Muscle of arm (tissue), 12 donors: Measurements from ENCODE around the gene CCDC83. TPM values are rescaled to one million over a fixed set of nuclear protein-coding genes. Genes with fewer than 3 reads are reported as not detected.
"Not testable (repeated sequence)": the region's sequence is repeated elsewhere in the genome, so short reads cannot be mapped to it uniquely, and the experiment has no call there.

Experiments used
- DNase-seq: peaks from one replicate; pipeline ENCODE4 v3.0.0-alpha.2; 2013
- polyA plus RNA-seq, 12 donors: library from polyadenylated mRNA; unstranded; fragments of 120-200 nt; gene quantifications; one replicate each; pipeline ENCODE4 v1.2.1, GENCODE V29; 2013; ENCODE audit not compliant: insufficient read length in 12 of 12

CCDC83 gene
- polyA plus RNA-seq, 12 donors, result not detected

- DNase-seq, result no peak
Observed at GRCh38 chr11:85889108-85889507, 33.9 kb downstream of the CCDC83 start.

DNA sequence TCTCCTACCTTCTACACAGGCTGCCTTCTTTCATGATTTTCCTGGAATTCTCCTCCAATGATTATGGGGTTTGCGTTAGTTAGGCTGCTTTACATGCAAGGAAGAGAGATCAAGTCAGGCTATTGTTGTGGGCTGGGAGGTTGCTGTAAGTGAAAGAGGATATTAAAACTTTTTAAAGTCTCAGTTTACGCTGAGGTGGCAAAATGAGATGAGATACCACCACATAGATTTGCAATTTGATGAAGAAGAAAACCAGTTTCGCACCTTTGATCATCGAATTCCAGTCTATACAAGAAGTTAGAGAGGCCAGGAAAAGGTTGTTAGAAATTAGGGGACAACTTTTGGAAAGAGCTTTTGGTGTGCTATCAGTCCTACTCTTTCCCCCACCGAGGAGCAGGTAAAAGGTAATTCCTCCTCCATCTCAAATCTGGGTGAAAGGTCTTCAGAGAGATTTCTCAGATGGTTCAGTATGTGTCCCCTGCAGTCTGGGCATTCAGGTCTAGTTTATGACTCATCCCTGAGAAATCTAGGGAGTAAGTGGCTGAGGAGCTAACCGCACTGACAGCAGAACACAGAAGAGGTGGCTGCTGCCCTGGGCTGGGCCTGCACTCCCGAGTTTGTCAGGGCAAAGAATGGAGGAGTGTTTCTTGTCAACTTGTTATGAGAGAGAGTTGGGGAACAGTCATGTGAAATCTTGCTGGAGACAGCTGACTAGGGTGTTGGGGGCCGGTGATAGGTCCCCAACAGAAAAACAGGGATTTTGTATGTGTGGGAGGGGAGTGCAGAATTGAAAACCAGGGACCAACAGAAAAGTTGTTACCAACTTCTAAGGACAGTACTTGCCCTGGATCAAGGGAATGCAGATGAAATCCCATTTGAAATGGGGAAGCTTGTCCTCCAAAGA is 34.7 kb downstream of the CCDC83 start:
- DNase-seq, result no peak

DNA sequence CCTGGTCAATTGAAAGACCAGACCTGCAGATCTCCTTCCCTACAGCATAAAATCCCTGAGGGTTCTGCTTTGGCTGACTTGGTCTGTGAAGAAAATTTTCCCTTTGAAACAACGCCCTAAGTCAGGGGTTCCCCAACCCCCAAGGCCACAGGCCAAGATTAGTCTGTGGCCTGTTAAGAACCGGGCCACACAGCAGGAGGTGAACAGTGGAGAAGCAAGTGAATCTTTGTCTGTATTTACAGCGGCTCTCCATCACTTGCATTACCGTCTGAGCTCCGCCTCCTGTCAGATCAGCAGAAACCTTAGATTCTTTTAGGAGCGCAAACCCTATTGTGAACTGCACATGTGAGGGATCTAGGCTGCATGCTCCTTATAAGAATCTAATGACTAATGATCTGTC is 38.2 kb downstream of the CCDC83 start:
- no peak for DNase-seq

GRCh38 chr11:85896876-85897275 is 41.7 kb downstream of the CCDC83 start:
- no peak for DNase-seq

- no peak for DNase-seq
Observed at GRCh38 chr11:85898456-85898855, 43.3 kb downstream of the CCDC83 start.

- no peak for DNase-seq
Observed at GRCh38 chr11:85902353-85902752, 47.2 kb downstream of the CCDC83 start.

- DNase-seq, result no peak
Observed at GRCh38 chr11:85903406-85903805, 48.2 kb downstream of the CCDC83 start.

GRCh38 chr11:85903811-85904210 is 48.6 kb downstream of the CCDC83 start:
- no peak for DNase-seq

- no peak for DNase-seq
Observed at GRCh38 chr11:85912414-85912813, 57.2 kb downstream of the CCDC83 start.

GRCh38 chr11:85913513-85913912 is 58.3 kb downstream of the CCDC83 start:
- no peak for DNase-seq

GRCh38 chr11:85914425-85914824 is 59.2 kb downstream of the CCDC83 start:
- DNase-seq, result no peak

GRCh38 chr11:85918910-85919794 is 64.0 kb downstream of the CCDC83 start:
- no peak for DNase-seq

- no peak for DNase-seq
Observed at GRCh38 chr11:85922367-85922766, 67.2 kb downstream of the CCDC83 start.

DNA sequence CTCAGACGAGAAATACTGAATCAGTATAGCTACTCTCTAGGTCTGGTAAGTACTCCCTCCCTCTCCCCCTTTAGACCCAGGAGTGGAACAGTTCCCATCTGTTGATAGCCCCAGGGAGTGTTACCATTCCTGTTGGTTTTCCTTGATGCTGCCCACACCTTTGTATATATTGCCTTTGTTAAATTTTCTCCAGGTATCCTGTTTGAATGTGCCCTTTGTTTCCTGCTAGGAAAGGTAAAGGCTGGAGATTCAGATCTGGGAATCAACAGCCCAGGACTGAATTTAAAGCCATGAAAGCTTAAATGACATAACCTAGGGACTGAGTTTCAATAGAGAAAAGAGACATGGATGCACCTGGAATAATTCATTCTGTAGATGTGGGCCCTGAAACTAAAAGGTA is 68.3 kb downstream of the CCDC83 start:
- no peak for DNase-seq

DNA sequence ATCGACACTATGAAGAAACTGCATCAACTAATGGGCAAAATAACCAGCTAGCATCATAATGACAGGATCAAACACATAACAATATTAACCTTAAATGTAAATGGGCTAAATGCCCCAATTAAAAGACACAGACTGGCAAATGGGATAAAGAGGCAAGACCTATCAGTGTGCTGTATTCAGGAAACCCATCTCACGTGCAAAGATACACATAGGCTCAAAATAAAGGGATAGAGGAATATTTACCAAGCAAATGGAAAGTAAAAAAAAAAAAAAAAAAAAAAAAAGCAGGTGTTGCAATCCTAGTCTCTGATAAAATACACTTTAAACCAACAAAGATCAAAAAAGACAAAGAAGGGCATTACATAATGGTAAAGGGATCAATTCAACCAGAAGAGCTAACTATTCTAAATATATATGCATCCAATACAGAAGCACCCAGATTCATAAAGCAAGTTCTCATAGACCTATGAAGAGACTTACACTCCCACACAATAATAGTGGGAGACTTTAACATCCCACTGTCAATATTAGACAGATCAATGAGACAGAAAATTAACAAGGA is 71.6 kb downstream of the CCDC83 start:
- DNase-seq, result not testable (repeated sequence)

DNA sequence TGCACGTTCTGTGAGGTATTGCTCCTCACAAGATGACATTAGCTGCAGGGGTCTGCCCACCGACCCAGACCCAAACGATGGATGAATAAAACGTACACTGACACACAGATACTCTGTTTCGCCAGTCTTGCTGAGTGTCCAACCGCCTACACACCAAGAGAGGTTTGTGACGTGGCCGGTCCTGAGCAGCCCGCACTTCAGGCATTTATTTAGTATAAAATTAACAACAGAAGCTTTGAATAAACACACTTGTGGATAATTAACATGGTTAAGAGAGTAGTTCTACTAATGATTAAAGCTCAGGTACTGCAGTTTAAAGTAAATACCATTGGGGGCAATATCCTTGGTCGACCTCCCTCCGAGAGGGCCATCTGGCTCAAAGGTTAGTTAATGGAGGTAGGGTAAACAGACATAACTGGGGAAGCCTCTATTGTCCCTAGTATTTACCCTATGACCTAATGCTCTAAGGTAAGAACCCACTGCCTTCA is 75.7 kb downstream of the CCDC83 start:
- no peak for DNase-seq

DNA sequence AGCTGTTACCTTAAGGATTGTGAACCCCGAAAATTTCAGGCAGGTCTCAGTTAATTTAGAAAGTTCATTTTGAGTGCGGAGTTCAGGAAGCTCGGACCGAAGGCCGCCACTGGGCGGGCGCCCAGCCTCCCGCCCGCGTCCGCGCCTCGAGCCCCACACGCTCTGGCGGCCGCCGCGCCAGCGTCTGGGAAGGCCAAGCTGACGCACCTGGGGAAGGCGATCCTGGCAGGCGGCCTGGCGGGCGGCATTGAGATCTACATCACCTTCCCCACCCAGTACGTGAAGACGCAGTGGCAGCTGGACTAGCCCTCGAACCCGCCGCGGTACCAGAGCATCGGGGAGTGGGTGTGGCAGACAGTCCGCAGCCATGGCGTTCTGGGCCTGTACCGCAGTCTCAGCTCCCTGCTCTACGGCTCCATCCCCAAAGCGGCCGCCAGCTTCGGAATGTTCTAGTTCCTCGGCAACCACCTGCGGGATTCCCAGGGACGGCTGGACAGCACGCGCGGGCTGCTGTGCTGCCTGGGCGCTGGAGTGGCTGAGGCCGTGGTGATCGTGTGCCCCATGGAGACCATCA is 79.5 kb downstream of the CCDC83 start:
- no peak for DNase-seq

GRCh38 chr11:85935751-85936150 is 80.6 kb downstream of the CCDC83 start:
- DNase-seq, result no peak

GRCh38 chr11:85937835-85938234 is 82.7 kb downstream of the CCDC83 start:
- no peak for DNase-seq

DNA sequence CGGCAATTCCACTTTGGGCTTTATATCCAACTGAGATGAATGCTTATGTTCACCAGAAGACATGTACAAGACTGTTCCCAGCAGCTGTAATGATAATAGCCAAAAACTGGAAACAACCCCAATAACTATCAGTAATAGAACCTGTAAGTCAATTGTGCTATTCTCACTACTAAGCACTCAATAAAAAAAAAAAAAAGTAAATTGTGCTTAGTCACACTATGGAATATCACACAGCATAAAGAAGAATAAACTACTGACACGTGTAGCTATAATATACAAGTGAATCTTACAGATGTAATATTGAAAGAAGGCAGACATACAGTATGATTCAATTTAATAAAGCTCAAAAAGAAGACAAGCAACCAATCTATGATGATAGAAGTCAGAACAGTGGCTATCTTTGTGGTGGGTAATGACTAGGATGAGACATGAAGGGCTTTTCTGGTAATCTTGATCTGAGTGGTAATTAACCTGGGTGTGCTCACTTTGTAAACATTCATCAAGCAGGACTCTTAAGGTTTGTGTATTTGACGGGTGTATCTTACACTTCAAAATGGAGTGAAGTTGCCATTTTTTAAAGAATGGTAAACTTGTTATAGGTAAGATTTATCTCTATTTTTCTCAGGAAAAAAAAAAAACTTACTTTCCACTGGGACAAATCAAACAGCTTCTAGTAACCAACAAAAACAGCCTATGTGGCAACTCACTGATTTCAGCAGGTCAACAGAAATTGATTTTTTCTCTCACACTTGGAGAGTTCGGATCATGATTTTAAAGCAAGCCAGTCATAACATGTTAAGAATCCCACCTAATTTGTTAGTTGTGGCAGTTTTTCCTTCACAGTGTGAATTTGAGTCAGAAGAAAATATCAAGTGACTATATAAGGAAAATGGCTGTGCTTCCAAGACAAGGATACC is 84.2 kb downstream of the CCDC83 start:
- no peak for DNase-seq
